Epithelial cell of esophagus (primary cell): ENCODE measurements around the gene ZNF621.
"Not testable (repeated sequence)": the region's sequence is repeated elsewhere in the genome, so short reads cannot be mapped to it uniquely, and the experiment has no call there.

Experiments used
- DNase-seq: peaks from one replicate; pipeline ENCODE4 v3.0.0; 2010; ENCODE audit warnings: low read depth
- H3K4me3 ChIP-seq: 2 replicates; pipeline ENCODE4 v1.5.1; 2011; ENCODE audit warnings: mild to moderate bottlenecking, low read length, control low read depth
- CTCF ChIP-seq: IDR thresholded peaks from 2 replicates; pipeline ENCODE4 v1.5.1; 2011; ENCODE audit warnings: low read depth, mild to moderate bottlenecking, low read length, control low read depth, inconsistent platforms; ENCODE audit not compliant: insufficient read depth; ENCODE audit errors: missing control alignments

ZNF621 gene

GRCh38 chr3:40532252-40532651, 7.5 kb downstream of the ZNF621 start:
- no peak overlapping the region for H3K4me3 ChIP-seq
- TF ChIP-seq CTCF = no peak
- no peak for DNase-seq

- H3K4me3 ChIP-seq = no peak overlapping the region
- TF ChIP-seq CTCF = no peak
- DNase-seq = no peak
Observed at GRCh38 chr3:40534283-40534682, 9.5 kb downstream of the ZNF621 start.

- H3K4me3 ChIP-seq = no peak overlapping the region
- no peak for TF ChIP-seq CTCF
- peak; percentile 59 for DNase-seq
Observed at GRCh38 chr3:40546816-40547215, 22.1 kb downstream of the ZNF621 start.

- DNase-seq = no peak
- TF ChIP-seq CTCF = no peak
- no peak overlapping the region for H3K4me3 ChIP-seq
Observed at GRCh38 chr3:40550167-40550566, 25.4 kb downstream of the ZNF621 start.

GRCh38 chr3:40557575-40558161, 32.9 kb downstream of the ZNF621 start:
- DNase-seq = no peak
- no peak overlapping the region for H3K4me3 ChIP-seq
- TF ChIP-seq CTCF = no peak

GRCh38 chr3:40562482-40562881, 37.7 kb downstream of the ZNF621 start:
- DNase-seq, H3K4me3 ChIP-seq: not testable (repeated sequence)

GRCh38 chr3:40565629-40566028, 40.9 kb downstream of the ZNF621 start:
- not testable (repeated sequence) for H3K4me3 ChIP-seq, DNase-seq

GRCh38 chr3:40566694-40567093, 41.9 kb downstream of the ZNF621 start:
- DNase-seq = no peak
- no peak overlapping the region for H3K4me3 ChIP-seq
- no peak for TF ChIP-seq CTCF
